HG03097 (cell line): ENCODE results near the gene NOTO.

Experiments used
- ATAC-seq: cut with Tn5 transposase; IDR thresholded peaks from one replicate; pipeline ENCODE4 v1.9.1; 2021; ENCODE audit not compliant: unreplicated experiment, low FRiP score

NOTO gene

DNA sequence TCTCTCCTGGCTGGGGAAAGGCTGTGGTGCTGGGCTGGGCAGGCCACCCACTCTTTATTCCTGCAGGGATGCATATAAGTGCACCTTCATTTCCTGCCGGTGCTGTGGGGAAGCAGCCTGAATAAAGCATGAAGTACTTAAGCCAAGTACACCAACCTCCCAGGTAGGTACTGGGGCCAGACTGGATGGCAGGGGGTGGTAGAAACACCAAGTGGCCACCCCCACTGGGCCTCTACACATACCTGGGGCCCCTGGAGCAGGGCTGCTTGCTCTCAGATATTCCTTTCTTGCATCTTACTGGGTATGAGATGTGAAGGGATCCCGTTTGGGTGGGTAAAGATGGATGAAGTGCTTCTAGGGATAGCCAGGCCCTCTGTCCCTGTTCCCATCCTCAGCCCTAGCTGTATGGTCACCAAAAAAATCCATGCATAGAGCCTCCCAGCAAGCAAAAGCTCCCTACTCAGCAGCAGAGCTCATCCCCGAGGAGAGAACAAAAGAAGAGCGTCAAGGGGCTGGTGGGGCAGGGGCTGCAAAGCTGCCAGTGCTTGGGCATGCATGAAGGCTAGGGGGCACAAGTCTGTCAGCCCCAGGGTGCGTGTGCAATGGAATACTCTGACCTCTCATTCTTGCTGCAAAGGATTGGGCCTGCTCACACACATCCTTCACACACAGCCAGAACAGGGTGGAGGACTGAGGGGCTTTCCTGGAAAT is 53.7 kb downstream of the NOTO start:
- ATAC-seq = no peak

DNA sequence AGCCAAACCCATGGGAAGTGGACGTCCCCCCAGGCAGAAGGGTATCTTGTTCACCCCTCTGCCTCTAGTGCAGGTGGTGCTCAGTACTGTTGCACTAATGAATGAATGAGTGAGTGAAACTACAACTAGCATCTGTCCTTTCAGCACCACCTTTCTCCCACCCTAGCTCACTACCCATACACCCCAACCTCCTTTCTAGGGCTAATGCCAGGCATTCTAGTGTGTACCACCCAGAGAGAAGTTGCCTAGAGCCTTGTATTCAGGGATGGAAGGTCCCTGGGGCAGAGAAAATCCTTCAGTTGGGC is 54.2 kb downstream of the NOTO start:
- ATAC-seq = no peak

GRCh38 chr2:73257021-73257420 is 54.6 kb downstream of the NOTO start:
- ATAC-seq = no peak

GRCh38 chr2:73257425-73258125 is 55.2 kb downstream of the NOTO start:
- no peak for ATAC-seq

DNA sequence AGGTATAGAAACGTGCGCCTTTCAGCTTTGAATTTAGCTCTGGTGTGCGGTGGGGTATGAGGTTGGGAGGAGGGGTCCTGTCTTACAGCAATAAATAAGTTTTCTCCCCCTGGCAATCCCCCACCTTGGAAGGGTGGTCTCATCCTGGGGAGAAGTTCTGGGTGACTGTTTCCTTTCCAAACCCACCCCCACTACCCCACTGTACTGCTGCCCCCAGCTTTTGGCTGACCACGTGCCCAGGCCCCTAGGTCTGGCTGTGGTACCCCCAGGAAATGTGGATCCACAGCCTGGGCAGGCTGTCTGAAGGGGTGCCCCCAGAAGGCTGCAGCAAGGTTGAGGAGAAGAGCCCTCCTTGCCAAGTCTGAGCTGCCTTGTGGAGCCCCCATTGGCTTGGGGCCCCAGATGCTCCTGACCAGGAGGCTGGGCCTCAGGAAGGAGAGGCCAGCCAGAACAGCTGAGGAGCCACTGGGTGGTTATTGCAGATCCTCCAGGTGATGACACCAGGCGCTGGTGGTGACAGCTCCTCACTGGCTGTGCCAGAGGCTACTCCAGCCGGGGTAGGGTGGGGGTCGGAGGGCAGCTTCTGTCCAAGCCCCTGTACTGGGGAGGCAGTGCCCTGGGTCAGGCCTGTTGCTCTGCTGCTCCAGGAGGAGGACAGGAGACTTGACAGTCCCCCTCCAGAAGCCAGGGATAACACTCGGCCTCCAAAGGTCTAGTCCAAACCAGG is 56.0 kb downstream of the NOTO start:
- no peak for ATAC-seq

DNA sequence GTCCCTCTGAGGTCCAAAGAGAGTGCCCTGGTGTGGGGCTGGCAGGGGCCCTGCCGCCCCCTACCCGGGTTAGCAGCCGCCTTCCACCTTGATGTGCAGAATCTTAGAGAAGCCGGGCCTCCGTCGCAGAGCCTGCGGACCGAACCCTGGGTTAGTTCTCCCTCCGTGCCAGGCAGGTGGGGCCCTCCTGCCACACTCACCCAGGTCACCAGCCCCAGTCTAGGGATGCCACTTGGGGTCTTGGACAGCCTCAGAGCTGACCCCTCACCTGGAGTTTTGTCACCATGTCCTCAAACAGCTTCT is 56.5 kb downstream of the NOTO start:
- no peak for ATAC-seq

- ATAC-seq = no peak
Observed at GRCh38 chr2:73259276-73259675, 56.9 kb downstream of the NOTO start.

DNA sequence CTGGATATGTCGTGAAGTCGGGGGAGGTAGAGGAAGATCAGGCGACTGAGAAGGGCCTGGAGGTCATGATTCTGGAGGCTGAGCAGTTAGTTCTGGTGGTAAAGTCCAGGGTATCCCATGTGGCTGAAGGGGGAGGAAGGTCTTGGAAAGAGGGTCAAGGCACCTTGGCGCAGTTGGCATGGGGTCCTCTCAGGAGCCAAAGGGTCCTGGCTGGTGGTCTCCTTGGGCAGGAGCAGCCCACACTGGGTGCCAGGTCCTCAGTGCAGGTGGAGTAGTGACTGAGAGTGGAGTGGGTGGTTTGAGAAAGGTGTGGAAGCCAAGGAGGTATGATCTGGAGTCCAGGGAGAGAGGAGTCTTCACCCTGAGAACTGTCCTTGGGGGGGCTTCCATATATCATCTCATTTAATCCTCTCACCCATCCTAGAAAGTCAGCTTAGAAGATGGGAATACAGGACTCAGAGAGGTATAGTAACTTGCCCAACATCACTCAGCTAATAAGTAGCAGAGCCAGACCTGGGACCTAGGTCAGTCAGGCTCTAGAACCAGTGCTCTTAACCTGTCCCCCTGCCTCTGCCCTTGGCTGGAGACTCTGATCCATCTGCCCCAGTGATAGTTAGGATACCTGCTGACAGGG is 57.4 kb downstream of the NOTO start:
- no peak for ATAC-seq

DNA sequence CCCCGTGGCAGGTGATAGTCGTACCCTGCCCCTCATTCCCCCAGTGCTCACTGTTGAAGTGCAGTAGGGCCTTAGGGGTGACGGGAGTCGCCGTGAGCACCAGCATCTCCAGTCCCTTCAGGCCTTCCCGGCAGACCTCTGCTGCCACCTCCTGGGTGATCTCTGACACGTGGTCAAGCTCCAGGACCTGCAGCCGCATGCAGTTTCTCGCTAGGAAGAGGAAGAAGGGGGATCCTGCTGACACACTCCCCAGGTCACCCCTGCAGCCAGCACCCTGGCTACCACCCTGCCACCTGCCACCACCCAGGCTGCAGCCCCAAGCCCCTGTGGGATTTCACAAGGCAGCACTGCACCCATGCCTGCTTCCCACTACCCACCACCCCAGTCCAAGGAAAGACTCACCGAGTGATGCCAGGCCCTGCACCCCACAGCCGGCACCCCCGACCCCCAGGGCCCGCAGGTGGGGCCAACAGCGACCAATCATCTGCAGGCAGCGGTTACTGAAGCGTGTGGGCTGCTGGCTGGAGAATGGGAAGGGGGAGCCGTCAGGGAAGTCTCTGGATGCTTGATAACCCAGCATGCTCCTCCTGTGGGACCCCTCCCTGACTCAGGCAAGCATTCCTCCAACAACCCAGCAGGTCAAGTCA is 58.1 kb downstream of the NOTO start:
- no peak for ATAC-seq
